B cell (primary cell): ENCODE data around the gene CHCHD6. TPM values are rescaled to one million over a fixed set of nuclear protein-coding genes. Genes with fewer than 3 reads are reported as not detected.

Source experiments
- ATAC-seq: fragments of 200-7000 bp; cut with Tn5 transposase; one replicate; pipeline ENCODE4 v1.10.0; 2021; ENCODE audit warnings: low read depth, mild to moderate bottlenecking, moderate number of reproducible peaks, moderate library complexity
- CTCF ChIA-PET: fragments of 350-600 bp; sonication (Branson Sonifier 250); formaldehyde crosslinking; loops from one replicate; lab custom pipeline; 2021; ENCODE audit warnings: antibody characterized with exemption, inconsistent platforms; lab: Charles Lee
- POLR2A ChIA-PET: fragments of 350-600 bp; sonication (Branson Sonifier 250); formaldehyde crosslinking; loops from one replicate; lab custom pipeline; 2021; ENCODE audit warnings: antibody characterized with exemption; lab: Charles Lee
- DNase-seq: peaks from one replicate; pipeline ENCODE4 v3.0.0; 2013
- H2AFZ ChIP-seq: 2 replicates; pipeline ENCODE4 v1.6.1; 2012; ENCODE audit warnings: mild to moderate bottlenecking, low read depth, low read length; ENCODE audit not compliant: insufficient read depth, poor library complexity, severe bottlenecking
- H3K27ac ChIP-seq, 2 donors: 1 replicate in 1 of 2; 2 replicates in 1 of 2; pipeline ENCODE4 v1.5.1; 2012 to 2013; ENCODE audit warnings: low read length in 2 of 2, mild to moderate bottlenecking in 2 of 2, moderate library complexity in 1 of 2
- H3K27me3 ChIP-seq, 4 experiments: fragments of 200-600 bp in 1 of 4; sonication (generic) in 1 of 4; replicated peaks in 1 of 4; 1 replicate in 2 of 4; 2 replicates in 2 of 4; pipeline versions ENCODE4 v1.6.1 to v1.7.0; 2013 to 2016; ENCODE audit warnings: low read length in 3 of 4, mild to moderate bottlenecking in 2 of 4, mixed read lengths in 1 of 4, moderate library complexity in 1 of 4; ENCODE audit not compliant: insufficient read depth in 4 of 4, control insufficient read depth in 3 of 4; ENCODE audit errors: control extremely low read depth in 1 of 4
- H3K36me3 ChIP-seq, 2 experiments: replicated peaks in 1 of 2; 1 replicate in 1 of 2; 2 replicates in 1 of 2; pipeline versions ENCODE4 v1.6.1 to v1.7.1; 2013; ENCODE audit warnings: low read length in 1 of 2; ENCODE audit not compliant: insufficient read depth in 2 of 2, control insufficient read depth in 1 of 2; ENCODE audit errors: control extremely low read depth in 1 of 2, extremely low read depth in 1 of 2
- H3K4me1 ChIP-seq, 2 donors: fragments of 200-600 bp in 1 of 2; sonication (generic) in 1 of 2; 1 replicate in 1 of 2; 2 replicates in 1 of 2; pipeline versions ENCODE4 v1.5.1 to v1.6.1; 2013 to 2017; ENCODE audit warnings: low read length in 2 of 2; ENCODE audit not compliant: control insufficient read depth in 2 of 2, insufficient read depth in 2 of 2
- H3K4me2 ChIP-seq: replicated peaks from 2 replicates; pipeline ENCODE3; 2012; ENCODE audit warnings: mild to moderate bottlenecking, low read depth, low read length; ENCODE audit not compliant: poor library complexity, severe bottlenecking
- H3K4me3 ChIP-seq, 5 experiments: fragments of 200-600 bp in 1 of 5; sonication (generic) in 1 of 5; 1 replicate in 3 of 5; 2 replicates in 2 of 5; pipeline versions ENCODE4 v1.5.1 to v1.7.0; 2011 to 2016; ENCODE audit warnings: low read length in 4 of 5, mild to moderate bottlenecking in 4 of 5, low read depth in 2 of 5, control low read depth in 1 of 5, moderate library complexity in 1 of 5; ENCODE audit not compliant: insufficient read depth in 1 of 5; ENCODE audit errors: control extremely low read depth in 1 of 5, extremely low read depth in 1 of 5
- H3K79me2 ChIP-seq: fragments of 200-600 bp; sonication (generic); one replicate; pipeline ENCODE4 v1.6.0; 2016; ENCODE audit warnings: low read length; ENCODE audit not compliant: control insufficient read depth, insufficient read depth
- H3K9ac ChIP-seq: fragments of 200-600 bp; sonication (generic); 2 replicates; pipeline ENCODE4 v1.6.1; 2017; ENCODE audit warnings: mild to moderate bottlenecking, low read length, moderate library complexity
- H3K9me3 ChIP-seq, 3 donors: one replicate each; pipeline versions ENCODE4 v1.6.1 to v1.7.1; 2013; ENCODE audit warnings: low read length in 2 of 3; ENCODE audit not compliant: control insufficient read depth in 2 of 3, insufficient read depth in 1 of 3; ENCODE audit errors: control extremely low read depth in 1 of 3
- H4K20me1 ChIP-seq: 2 replicates; pipeline ENCODE4 v1.6.0; 2012; ENCODE audit warnings: mild to moderate bottlenecking, low read length; ENCODE audit not compliant: insufficient read depth, control insufficient read depth, poor library complexity, severe bottlenecking
- H3K27ac Mint-ChIP-seq: one replicate; pipeline ENCODE4 v1.8.0; 2021; ENCODE audit warnings: mixed read lengths
- H3K27me3 Mint-ChIP-seq: one replicate; pipeline ENCODE4 v1.8.0; 2021; ENCODE audit warnings: mixed read lengths
- H3K4me1 Mint-ChIP-seq: one replicate; pipeline ENCODE4 v1.8.0; 2021; ENCODE audit warnings: mixed read lengths
- H3K4me3 Mint-ChIP-seq: one replicate; pipeline ENCODE4 v1.8.0; 2021; ENCODE audit warnings: mixed read lengths
- H3K9me3 Mint-ChIP-seq: one replicate; pipeline ENCODE4 v1.8.0; 2022; ENCODE audit warnings: mixed read lengths; ENCODE audit not compliant: insufficient read depth
- EZH2 ChIP-seq: IDR thresholded peaks from 2 replicates; pipeline ENCODE4 v1.6.1; 2012; ENCODE audit warnings: borderline replicate concordance, low read depth, mild to moderate bottlenecking, moderate library complexity, low read length; ENCODE audit not compliant: insufficient read depth, poor library complexity, severe bottlenecking
- WGBS: methylation state at CpG from one replicate; pipeline ENCODE4 v1.1.5; 2013; ENCODE audit warnings: missing lambda C conversion rate; ENCODE audit not compliant: insufficient coverage; 5-methylcytosine and 5-hydroxymethylcytosine counted together
- intact Hi-C: fragments of 100-400 bp; cut with micrococcal nuclease; formaldehyde crosslinking; loops from one replicate; pipeline ENCODE4 v1.10.0; 2022
- polyA plus RNA-seq: library from polyadenylated mRNA; depleted of rRNA; stranded (reverse); fragments of >200 nt; gene quantifications from 2 replicates; pipeline ENCODE4 v1.2.3, GENCODE V29; 2012
- total RNA-seq, 2 donors: library from RNA; stranded (reverse); fragments of 120-200 nt in 1 of 2; gene quantifications; 1 replicate in 1 of 2; 2 replicates in 1 of 2; pipeline versions ENCODE4 v1.2.3 to v1.2.4, GENCODE V29; 2013 to 2022
- TF ChIP-seq, protein P1 (sequence below): fragments of 200-600 bp; IDR thresholded peaks from one replicate; pipeline ENCODE4 v1.8.0; 2022; ENCODE audit warnings: antibody characterized with exemption, mild to moderate bottlenecking

Gene CHCHD6
- total and polyA plus RNA-seq, 2 donors (not counting 1 experiment from before 2014, with no cell fraction given), result 8.0 to 13.5 TPM

DNA sequence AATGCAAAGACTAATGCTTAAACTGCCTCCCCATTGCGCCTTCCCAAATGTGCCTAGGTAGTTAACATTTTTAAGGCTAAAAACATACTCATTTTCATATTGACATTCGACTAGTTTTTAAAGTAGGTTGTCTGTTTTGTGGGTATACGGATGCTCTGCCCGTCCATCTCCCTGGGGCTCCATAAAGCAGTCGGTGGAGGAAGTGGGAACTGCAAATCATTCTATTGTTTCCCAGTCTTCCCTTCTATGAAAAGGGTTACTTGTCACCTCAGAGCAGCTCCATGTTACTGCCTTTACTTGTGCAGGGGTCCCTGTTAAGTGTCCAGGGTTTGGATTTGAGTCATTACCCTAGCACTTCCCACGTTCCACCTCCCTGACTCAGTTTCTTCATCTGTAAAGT lies 10.9 kb downstream of the CHCHD6 start:
- no peaks in the 10 kb centered on the region for H3K27me3 Mint-ChIP-seq
- ATAC-seq (no peak), DNase-seq (no peak)
- 78% methylated on average over 1 of the region's 6 CpGs for WGBS
- peaks cover 4% of the 10 kb centered on the region for H3K4me1 Mint-ChIP-seq
- no peak overlapping the region for H3K4me2 ChIP-seq
- H3K79me2 ChIP-seq, result peaks cover 20% of the 10 kb centered on the region
- no peak overlapping the region for H3K4me3 Mint-ChIP-seq
- no peaks in the 10 kb centered on the region for H3K4me1 ChIP-seq
- no peak overlapping the region for H3K9ac ChIP-seq
- no peak overlapping the region for H3K27ac ChIP-seq
- TF ChIP-seq EZH2, result no peak
- TF ChIP-seq, protein P1, sequence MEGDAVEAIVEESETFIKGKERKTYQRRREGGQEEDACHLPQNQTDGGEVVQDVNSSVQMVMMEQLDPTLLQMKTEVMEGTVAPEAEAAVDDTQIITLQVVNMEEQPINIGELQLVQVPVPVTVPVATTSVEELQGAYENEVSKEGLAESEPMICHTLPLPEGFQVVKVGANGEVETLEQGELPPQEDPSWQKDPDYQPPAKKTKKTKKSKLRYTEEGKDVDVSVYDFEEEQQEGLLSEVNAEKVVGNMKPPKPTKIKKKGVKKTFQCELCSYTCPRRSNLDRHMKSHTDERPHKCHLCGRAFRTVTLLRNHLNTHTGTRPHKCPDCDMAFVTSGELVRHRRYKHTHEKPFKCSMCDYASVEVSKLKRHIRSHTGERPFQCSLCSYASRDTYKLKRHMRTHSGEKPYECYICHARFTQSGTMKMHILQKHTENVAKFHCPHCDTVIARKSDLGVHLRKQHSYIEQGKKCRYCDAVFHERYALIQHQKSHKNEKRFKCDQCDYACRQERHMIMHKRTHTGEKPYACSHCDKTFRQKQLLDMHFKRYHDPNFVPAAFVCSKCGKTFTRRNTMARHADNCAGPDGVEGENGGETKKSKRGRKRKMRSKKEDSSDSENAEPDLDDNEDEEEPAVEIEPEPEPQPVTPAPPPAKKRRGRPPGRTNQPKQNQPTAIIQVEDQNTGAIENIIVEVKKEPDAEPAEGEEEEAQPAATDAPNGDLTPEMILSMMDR, result no peak
- H3K9me3 Mint-ChIP-seq, result no peaks in the 10 kb centered on the region
- H3K4me3 ChIP-seq, result no peak overlapping the region
- no peaks in the 10 kb centered on the region for H4K20me1 ChIP-seq
- H2AFZ ChIP-seq, result no peak overlapping the region
- ChIA-PET POLR2A (no interaction called here), CTCF (no interaction called here)
- no peak overlapping the region for H3K27ac Mint-ChIP-seq
- H3K9me3 ChIP-seq, result no peaks in the 10 kb centered on the region
- no peaks in the 10 kb centered on the region for H3K27me3 ChIP-seq
- no peaks in the 10 kb centered on the region for H3K36me3 ChIP-seq
- intact Hi-C loops, result no loop called here

DNA sequence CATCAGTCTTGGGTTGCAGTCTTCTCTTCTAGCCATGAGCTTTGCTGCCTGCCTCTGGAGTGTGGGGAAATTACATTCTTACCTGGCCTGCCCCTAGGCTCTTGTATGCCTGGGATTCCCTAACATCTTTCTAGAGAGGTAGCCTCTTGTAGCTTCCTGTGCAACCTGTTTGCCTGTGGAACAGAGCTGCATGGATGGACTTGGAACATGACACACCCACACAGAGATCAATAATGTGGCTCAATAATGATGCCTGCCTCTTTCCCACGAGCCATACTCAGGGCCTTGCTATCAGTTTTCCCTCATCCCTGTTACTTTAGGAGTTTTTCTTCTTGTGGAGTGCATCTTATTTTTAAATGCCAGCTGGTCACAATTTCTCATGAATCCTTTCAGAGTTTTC lies 11.4 kb downstream of the CHCHD6 start:
- H3K9me3 Mint-ChIP-seq, result no peaks in the 10 kb centered on the region
- TF ChIP-seq EZH2, result no peak
- TF ChIP-seq, protein P1, result no peak
- no peaks in the 10 kb centered on the region for H3K9me3 ChIP-seq
- no peak overlapping the region for H3K4me3 Mint-ChIP-seq
- H3K79me2 ChIP-seq, result peaks cover 18% of the 10 kb centered on the region
- no peak overlapping the region for H3K9ac ChIP-seq
- ChIA-PET POLR2A (no interaction called here), CTCF (no interaction called here)
- WGBS, result 100% methylated on average over 1 of the region's 1 CpG
- H2AFZ ChIP-seq, result no peak overlapping the region
- DNase-seq, result no peak
- no peaks in the 10 kb centered on the region for H3K27me3 Mint-ChIP-seq
- no peaks in the 10 kb centered on the region for H3K27me3 ChIP-seq
- intact Hi-C loops, result no loop called here
- H3K27ac ChIP-seq, result no peak overlapping the region
- H3K4me1 Mint-ChIP-seq, result peaks cover 4% of the 10 kb centered on the region
- H3K4me3 ChIP-seq, result no peak overlapping the region
- H3K36me3 ChIP-seq, result no peaks in the 10 kb centered on the region
- H3K27ac Mint-ChIP-seq, result no peak overlapping the region
- H3K4me2 ChIP-seq, result no peak overlapping the region
- no peak for ATAC-seq
- H3K4me1 ChIP-seq, result no peaks in the 10 kb centered on the region
- H4K20me1 ChIP-seq, result no peaks in the 10 kb centered on the region
